Measurements from ENCODE around the gene TOM1L1.

TOM1L1 gene

GRCh38 chr17:55004484-55004883 lies 103.8 kb downstream of the TOM1L1 start:
- H3K9ac ChIP-seq (ENCODE audit: low read length), result no peak overlapping the region
- no peak overlapping the region for H3K27ac ChIP-seq (ENCODE audit: low read length)
- no peak overlapping the region for H3K4me3 ChIP-seq (ENCODE audit: low read length)
- no peaks in the 10 kb centered on the region for H3K27me3 ChIP-seq (ENCODE audit: control insufficient read depth, insufficient read depth, low read length)
- peaks cover 8% of the 10 kb centered on the region for H3K36me3 ChIP-seq (ENCODE audit: control insufficient read depth, low read depth, low read length)
- H3K9me3 ChIP-seq (ENCODE audit: control insufficient read depth, low read depth, low read length), result no peaks in the 10 kb centered on the region
- peaks cover 2% of the 10 kb centered on the region for H3K4me1 ChIP-seq (ENCODE audit: control insufficient read depth, low read depth, low read length)

DNA sequence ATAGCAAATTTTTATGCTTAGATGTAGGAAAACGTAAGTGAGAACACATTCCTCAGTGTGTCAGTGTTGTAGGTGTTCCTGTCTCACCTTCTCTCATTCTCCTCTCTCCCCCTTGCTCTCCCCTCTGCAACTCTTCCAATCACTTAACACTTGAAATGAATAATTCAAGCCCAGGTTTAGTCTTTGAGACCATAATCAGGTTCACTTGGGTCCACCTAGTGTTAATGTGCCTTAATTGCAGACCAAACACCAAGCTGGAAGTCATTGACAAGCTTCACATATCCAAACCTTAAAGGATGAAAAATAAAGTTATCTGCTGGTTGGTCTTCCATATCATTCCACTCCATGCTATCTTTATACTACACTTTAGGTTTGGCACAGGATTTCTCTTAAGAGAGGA lies 104.9 kb downstream of the TOM1L1 start:
- no peak overlapping the region for H3K27ac ChIP-seq (ENCODE audit: low read length)
- H3K9ac ChIP-seq (ENCODE audit: low read length), result no peak overlapping the region
- peaks cover 2% of the 10 kb centered on the region for H3K4me1 ChIP-seq (ENCODE audit: control insufficient read depth, low read depth, low read length)
- no peak overlapping the region for H3K4me3 ChIP-seq (ENCODE audit: low read length)
- no peaks in the 10 kb centered on the region for H3K9me3 ChIP-seq (ENCODE audit: control insufficient read depth, low read depth, low read length)
- H3K27me3 ChIP-seq (ENCODE audit: control insufficient read depth, insufficient read depth, low read length), result no peaks in the 10 kb centered on the region
- peaks cover 5% of the 10 kb centered on the region for H3K36me3 ChIP-seq (ENCODE audit: control insufficient read depth, low read depth, low read length)
